IMR-90 (cell line): ENCODE measurements around the gene DDX10.

ENCODE experiments used
- BHLHE40 ChIP-seq: fragments of 150-350 bp; IDR thresholded peaks from 2 replicates; pipeline ENCODE4 v1.6.1; 2016; ENCODE audit warnings: mild to moderate bottlenecking, low read depth, low read length
- CEBPB ChIP-seq: IDR thresholded peaks from 2 replicates; pipeline ENCODE4 v1.6.1; 2012; ENCODE audit warnings: low read depth, low read length, improper control_type of control experiment
- CHD1 ChIP-seq: IDR thresholded peaks from 2 replicates; pipeline ENCODE4 v1.6.1; 2012; ENCODE audit warnings: low read depth, low read length, improper control_type of control experiment
- CTCF ChIP-seq: conservative IDR thresholded peaks from 2 replicates; pipeline ENCODE4 v1.5.1; 2012; ENCODE audit warnings: mild to moderate bottlenecking, low read depth, low read length, improper control_type of control experiment
- POLR2A ChIP-seq: IDR thresholded peaks from 2 replicates; pipeline ENCODE4 v1.6.1; 2012; ENCODE audit warnings: mild to moderate bottlenecking, low read depth, low read length
- RAD21 ChIP-seq: IDR thresholded peaks from 2 replicates; pipeline ENCODE4 v1.6.1; 2012; ENCODE audit warnings: low read length, improper control_type of control experiment
- RCOR1 ChIP-seq: IDR thresholded peaks from 2 replicates; pipeline ENCODE4 v1.6.1; 2012; ENCODE audit warnings: mild to moderate bottlenecking, low read length, improper control_type of control experiment; ENCODE audit not compliant: insufficient replicate concordance
- RFX5 ChIP-seq: IDR thresholded peaks from 2 replicates; pipeline ENCODE4 v1.8.0; 2012; ENCODE audit warnings: low read depth, mild to moderate bottlenecking, low read length, moderate library complexity
- USF2 ChIP-seq: fragments of 150-350 bp; IDR thresholded peaks from 2 replicates; pipeline ENCODE4 v1.6.1; 2017; ENCODE audit warnings: mild to moderate bottlenecking, antibody characterized with exemption, low read length, low read depth
- TF ChIP-seq, protein P1 (sequence below): fragments of 150-350 bp; IDR thresholded peaks from 2 replicates; pipeline ENCODE4 v1.6.1; 2016; ENCODE audit warnings: low read depth, mild to moderate bottlenecking, low read length, moderate library complexity, borderline replicate concordance

- TF ChIP-seq CTCF (no peak), CEBPB (no peak), POLR2A (no peak), RAD21 (no peak), BHLHE40 (no peak), RCOR1 (no peak), CHD1 (no peak), RFX5 (no peak), USF2 (no peak)
- TF ChIP-seq, protein P1, sequence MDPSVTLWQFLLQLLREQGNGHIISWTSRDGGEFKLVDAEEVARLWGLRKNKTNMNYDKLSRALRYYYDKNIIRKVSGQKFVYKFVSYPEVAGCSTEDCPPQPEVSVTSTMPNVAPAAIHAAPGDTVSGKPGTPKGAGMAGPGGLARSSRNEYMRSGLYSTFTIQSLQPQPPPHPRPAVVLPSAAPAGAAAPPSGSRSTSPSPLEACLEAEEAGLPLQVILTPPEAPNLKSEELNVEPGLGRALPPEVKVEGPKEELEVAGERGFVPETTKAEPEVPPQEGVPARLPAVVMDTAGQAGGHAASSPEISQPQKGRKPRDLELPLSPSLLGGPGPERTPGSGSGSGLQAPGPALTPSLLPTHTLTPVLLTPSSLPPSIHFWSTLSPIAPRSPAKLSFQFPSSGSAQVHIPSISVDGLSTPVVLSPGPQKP, result no peak
Measured at GRCh38 chr11:108622341-108622740, 42.5 kb upstream of the DDX10 start.
